Cortex of kidney (tissue), 1 donor: Measurements from ENCODE around the gene NPY4R2.
"Not testable (repeated sequence)": the region's sequence is repeated elsewhere in the genome, so short reads cannot be mapped to it uniquely, and the experiment has no call there.

Source experiments
- DNase-seq: peaks from one replicate; lab custom pipeline; 2025; lab: John Stamatoyannopoulos, UW

Gene NPY4R2

GRCh38 chr10:47918475-47918874 lies at the start of gene NPY4R2:
Gene NPY4R2 (plus strand): TSS chr10:47918662. CDS start chr10:47921988, 3,326 bp downstream.
- not testable (repeated sequence) for DNase-seq

- DNase-seq: not testable (repeated sequence)
These were observed 47.6 kb upstream of the NPY4R2 start for GRCh38 chr10:47870887-47871286.

- DNase-seq: not testable (repeated sequence)
These were observed 46.8 kb upstream of the NPY4R2 start for GRCh38 chr10:47871485-47872180.

- not testable (repeated sequence) for DNase-seq
These were observed 46.2 kb upstream of the NPY4R2 start for GRCh38 chr10:47872236-47872635.

GRCh38 chr10:47884239-47884638 lies 34.2 kb upstream of the NPY4R2 start:
- not testable (repeated sequence) for DNase-seq

GRCh38 chr10:47884934-47885333 lies 33.5 kb upstream of the NPY4R2 start:
- DNase-seq: not testable (repeated sequence)

GRCh38 chr10:47886356-47886755 lies 32.1 kb upstream of the NPY4R2 start:
- DNase-seq: not testable (repeated sequence)

- DNase-seq: not testable (repeated sequence)
These were observed 31.6 kb upstream of the NPY4R2 start for GRCh38 chr10:47886827-47887226.

- not testable (repeated sequence) for DNase-seq
These were observed 27.7 kb upstream of the NPY4R2 start for GRCh38 chr10:47890737-47891136.

- DNase-seq: not testable (repeated sequence)
These were observed 25.8 kb upstream of the NPY4R2 start for GRCh38 chr10:47892494-47893261.

- not testable (repeated sequence) for DNase-seq
These were observed 23.9 kb upstream of the NPY4R2 start for GRCh38 chr10:47894571-47894970.

- DNase-seq: not testable (repeated sequence)
These were observed 20.6 kb upstream of the NPY4R2 start for GRCh38 chr10:47897813-47898212.

GRCh38 chr10:47909333-47909732 lies 9.1 kb upstream of the NPY4R2 start:
- not testable (repeated sequence) for DNase-seq

GRCh38 chr10:47910486-47910885 lies 8.0 kb upstream of the NPY4R2 start:
- not testable (repeated sequence) for DNase-seq

- DNase-seq: not testable (repeated sequence)
These were observed 4.4 kb upstream of the NPY4R2 start for GRCh38 chr10:47914052-47914451.

GRCh38 chr10:47915849-47916548 lies 2.5 kb upstream of the NPY4R2 start:
- DNase-seq: not testable (repeated sequence)

- not testable (repeated sequence) for DNase-seq
These were observed 2.1 kb downstream of the NPY4R2 start for GRCh38 chr10:47920610-47921009.

- not testable (repeated sequence) for DNase-seq
These were observed 4.0 kb downstream of the NPY4R2 start for GRCh38 chr10:47922503-47922902.

- not testable (repeated sequence) for DNase-seq
These were observed 6.2 kb downstream of the NPY4R2 start for GRCh38 chr10:47924628-47925027.

GRCh38 chr10:47927147-47927916 lies 8.9 kb downstream of the NPY4R2 start:
- not testable (repeated sequence) for DNase-seq

GRCh38 chr10:47928225-47928624 lies 9.8 kb downstream of the NPY4R2 start:
- not testable (repeated sequence) for DNase-seq
